PC-3 (cell line): Measurements from ENCODE around the gene TPST2. TPM values are rescaled to one million over a fixed set of nuclear protein-coding genes. Genes with fewer than 3 reads are reported as not detected.

ENCODE experiments used
- ATAC-seq: fragments of 200-7000 bp; cut with Tn5 transposase; 2 replicates; pipeline ENCODE4 v1.9.1; 2020; ENCODE audit warnings: mild to moderate bottlenecking, moderate library complexity
- BruUV-seq: library from RNA; stranded (reverse); fragments of 400-500 nt; replicated peaks from 2 replicates; lab custom pipeline; 2021; lab: Mats Ljungman, UMichigan
- CTCF ChIA-PET: fragments of 300-600 bp; sonication (Branson Sonifier 250); formaldehyde crosslinking; loops from one replicate; lab custom pipeline; 2022; ENCODE audit warnings: antibody characterized with exemption; lab: Charles Lee
- POLR2A ChIA-PET: fragments of 300-600 bp; sonication (Branson Sonifier 250); formaldehyde crosslinking; loops from one replicate; lab custom pipeline; 2022; ENCODE audit warnings: antibody characterized with exemption; ENCODE audit not compliant: unreplicated experiment; lab: Charles Lee
- DNase-seq: peaks from one replicate; pipeline ENCODE4 v3.0.0-alpha.2; 2015
- H2AFZ ChIP-seq: fragments of 300-600 bp; sonication (generic); 2 replicates; pipeline ENCODE4 v1.6.0; 2016; ENCODE audit warnings: antibody characterized with exemption, low read length
- H3F3A ChIP-seq: fragments of 300-600 bp; sonication (generic); one replicate; pipeline ENCODE4 v1.6.0; 2017; ENCODE audit warnings: antibody characterized with exemption, low read length, control low read depth, mild to moderate bottlenecking; ENCODE audit not compliant: unreplicated experiment
- H3K27ac ChIP-seq: fragments of 300-600 bp; sonication (generic); 2 replicates; pipeline ENCODE4 v1.5.1; 2016; ENCODE audit warnings: mild to moderate bottlenecking, low read length
- H3K27me3 ChIP-seq: fragments of 300-600 bp; sonication (generic); 2 replicates; pipeline ENCODE4 v1.6.1; 2016; ENCODE audit warnings: low read length, mixed read lengths
- H3K36me3 ChIP-seq: fragments of 300-600 bp; sonication (generic); 2 replicates; pipeline ENCODE4 v1.6.1; 2016; ENCODE audit warnings: low read depth, mixed run types, low read length, mixed read lengths
- H3K4me1 ChIP-seq: fragments of 300-600 bp; sonication (generic); 2 replicates; pipeline ENCODE4 v1.5.1; 2016; ENCODE audit warnings: low read length; ENCODE audit not compliant: insufficient read depth
- H3K4me2 ChIP-seq: fragments of 300-600 bp; sonication (generic); 2 replicates; pipeline ENCODE4 v1.6.0; 2016; ENCODE audit warnings: low read length
- H3K4me3 ChIP-seq: fragments of 300-600 bp; sonication (generic); 2 replicates; pipeline ENCODE4 v1.5.1; 2016; ENCODE audit warnings: mild to moderate bottlenecking, low read length, mixed read lengths
- H3K79me2 ChIP-seq: fragments of 300-600 bp; sonication (generic); 2 replicates; pipeline ENCODE4 v1.6.1; 2017; ENCODE audit warnings: low read length, mixed read lengths
- H3K9ac ChIP-seq: fragments of 300-600 bp; sonication (generic); 2 replicates; pipeline ENCODE4 v1.6.0; 2016; ENCODE audit warnings: mild to moderate bottlenecking, low read length
- H3K9me2 ChIP-seq: fragments of 300-600 bp; sonication (generic); replicated peaks from 2 replicates; pipeline ENCODE4 v1.6.1; 2016; ENCODE audit warnings: mixed run types, low read length, mixed read lengths
- H3K9me3 ChIP-seq: fragments of 300-600 bp; sonication (generic); 2 replicates; pipeline ENCODE4 v1.6.1; 2016; ENCODE audit warnings: low read length, mixed read lengths
- H4K20me1 ChIP-seq: fragments of 300-600 bp; sonication (generic); 2 replicates; pipeline ENCODE4 v1.6.1; 2016; ENCODE audit warnings: low read length, mixed read lengths
- CTCF ChIP-seq: fragments of 300-600 bp; sonication (generic); conservative IDR thresholded peaks from 2 replicates; pipeline ENCODE4 v1.5.1; 2017; ENCODE audit warnings: antibody characterized with exemption, low read depth, mild to moderate bottlenecking, low read length
- EZH2 ChIP-seq: fragments of 300-600 bp; sonication (generic); IDR thresholded peaks from one replicate; pipeline ENCODE4 v1.6.1; 2017; ENCODE audit warnings: antibody characterized with exemption, mild to moderate bottlenecking, low read length; ENCODE audit not compliant: unreplicated experiment
- EZH2phosphoT487 ChIP-seq: fragments of 300-600 bp; sonication (generic); IDR thresholded peaks from 2 replicates; pipeline ENCODE4 v1.6.1; 2018; ENCODE audit warnings: mild to moderate bottlenecking, antibody characterized with exemption, low read length, borderline replicate concordance
- intact Hi-C: fragments of 100-400 bp; cut with micrococcal nuclease; formaldehyde crosslinking; loops from 2 replicates; pipeline ENCODE4 v1.9.0; 2023
- total RNA-seq: library from RNA; depleted of rRNA; stranded (reverse); fragments of >200 nt; gene quantifications from 2 replicates; pipeline ENCODE4 v1.2.3, GENCODE V29; 2014

TPST2 gene
- total RNA-seq, 1 experiment from 2014 or later: 8.1 TPM

DNA sequence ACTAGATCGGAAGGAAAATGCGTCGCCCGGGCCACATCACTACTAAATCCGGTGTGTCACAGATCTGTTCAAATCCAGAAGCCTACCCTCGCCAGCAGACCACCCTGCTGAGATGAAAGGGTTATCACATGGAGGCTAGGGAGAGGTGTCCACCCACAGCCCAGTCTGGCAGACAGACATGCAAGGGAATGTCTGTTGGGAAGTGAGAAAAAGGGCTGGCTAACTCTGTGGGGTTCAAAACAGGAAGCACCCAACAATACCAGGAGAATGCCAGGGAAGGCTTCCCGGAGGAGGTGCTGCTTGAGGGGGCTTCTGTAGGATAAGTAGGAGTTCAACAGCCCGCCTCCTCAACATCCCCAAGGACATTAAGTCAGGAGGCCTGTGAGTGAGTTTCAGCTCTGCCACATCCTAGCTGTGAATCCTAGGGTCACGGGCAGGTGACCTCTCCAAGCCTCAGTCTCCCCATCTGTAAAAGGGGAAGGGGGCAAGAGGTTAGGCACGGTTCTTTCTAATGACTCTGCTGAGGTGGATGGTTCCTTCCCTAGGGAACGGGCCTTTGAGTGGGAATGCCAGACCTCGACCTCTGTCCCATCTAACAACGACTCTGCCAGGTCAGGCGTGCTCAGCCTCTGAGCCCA lies 1.1 kb downstream of the TPST2 start:
- peak overlapping the region; percentile 89 for H2AFZ ChIP-seq
- peak overlapping the region; percentile 55; the same call in 1 of the 2 replicates for H3K9ac ChIP-seq
- DNase-seq (no peak), ATAC-seq (no peak)
- CTCF ChIA-PET: interaction anchor here (0.6 kb wide), 1 partner anchor 416 kb away, joined by 8 read pairs; no protein-coding TSS in a partner anchor
- H3K4me1 ChIP-seq: peaks cover 16% of the 10 kb centered on the region
- peak overlapping the region; percentile 89 for H3K4me3 ChIP-seq
- H3K27ac ChIP-seq: no peak overlapping the region
- H3K79me2 ChIP-seq: 0 out of 2 replicates have a peak, but pooled peaks cover 3% of the 10 kb centered on the region
- no peaks in the 10 kb centered on the region for H3F3A ChIP-seq
- intact Hi-C loops: loop anchor here (10.0 kb wide), 1 partner anchor 74 kb away; the partner anchor contains the start of gene TFIP11
- H3K9me3 ChIP-seq: no peaks in the 10 kb centered on the region
- POLR2A ChIA-PET: no interaction called here
- H3K27me3 ChIP-seq: no peaks in the 10 kb centered on the region
- H3K4me2 ChIP-seq: peak overlapping the region; percentile 99
- H3K36me3 ChIP-seq: no peaks in the 10 kb centered on the region
- no peaks in the 10 kb centered on the region for H4K20me1 ChIP-seq
- H3K9me2 ChIP-seq: no peaks in the 10 kb centered on the region
- BruUV-seq: no TSS peak
- TF ChIP-seq EZH2phosphoT487 (no peak), CTCF (no peak), EZH2 (no peak)

DNA sequence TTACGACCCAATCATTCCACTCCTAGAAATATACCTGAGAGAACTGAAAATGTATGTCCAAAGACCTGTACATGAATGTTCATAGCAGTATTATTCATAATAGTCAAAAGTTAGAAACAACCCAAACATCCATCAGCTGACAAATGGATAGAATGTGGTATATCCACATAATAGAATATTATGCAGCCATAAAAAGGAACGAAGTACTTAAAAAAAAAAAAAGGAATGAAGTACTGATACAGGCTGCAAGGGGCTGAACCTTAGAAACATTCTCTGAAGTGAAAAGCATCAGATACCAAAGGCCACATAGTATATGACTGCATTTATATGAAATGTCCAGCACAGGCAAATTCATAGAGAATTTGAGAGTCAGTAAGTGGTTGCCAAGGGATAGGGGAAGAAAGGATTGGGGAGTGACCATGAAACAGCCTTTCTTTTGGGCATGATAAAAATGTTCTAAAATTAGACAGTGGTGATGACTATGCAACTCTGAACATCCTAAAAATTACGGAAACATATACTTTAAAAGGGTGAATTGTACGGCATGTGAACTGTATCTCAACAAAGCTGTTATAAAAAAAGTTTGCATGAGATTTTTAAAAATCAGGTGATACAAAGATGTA lies 1.8 kb downstream of the TPST2 start:
- DNase-seq (no peak), ATAC-seq (no peak)
- Histone ChIP-seq H3K4me2 (no peak overlapping the region), H3K27ac (no peak overlapping the region), H3K27me3 (no peaks in the 10 kb centered on the region), H4K20me1 (no peaks in the 10 kb centered on the region), H3K9me2 (no peaks in the 10 kb centered on the region), H3F3A (no peaks in the 10 kb centered on the region), H3K36me3 (no peaks in the 10 kb centered on the region), H3K4me3 (no peak overlapping the region), H3K9me3 (no peaks in the 10 kb centered on the region), H2AFZ (no peak overlapping the region), H3K4me1 (peaks cover 16% of the 10 kb centered on the region), H3K9ac (no peak overlapping the region), H3K79me2 (0 out of 2 replicates have a peak, but pooled peaks cover 3% of the 10 kb centered on the region)
- TF ChIP-seq EZH2 (no peak), EZH2phosphoT487 (no peak), CTCF (no peak)
- ChIA-PET CTCF (no interaction called here), POLR2A (no interaction called here)
- intact Hi-C loops: loop anchor here (10.0 kb wide), 1 partner anchor 73 kb away; the partner anchor contains the start of gene TFIP11
- TSS peak; percentile 49 for BruUV-seq
